Panc1 (cell line): ENCODE measurements around the gene CSTPP1. TPM values are rescaled to one million over a fixed set of nuclear protein-coding genes. Genes with fewer than 3 reads are reported as not detected.

Experiments used
- ATAC-seq: fragments of 200-7000 bp; cut with Tn5 transposase; 2 replicates; pipeline ENCODE4 v1.9.1; 2020; ENCODE audit warnings: mild to moderate bottlenecking, moderate library complexity
- BruUV-seq: library from RNA; stranded (reverse); fragments of 400-500 nt; replicated peaks from 2 replicates; lab custom pipeline; 2021; lab: Mats Ljungman, UMichigan
- CTCF ChIA-PET: fragments of 300-600 bp; sonication (Branson Sonifier 250); formaldehyde crosslinking; loops from one replicate; lab custom pipeline; 2022; ENCODE audit warnings: antibody characterized with exemption; lab: Charles Lee
- POLR2A ChIA-PET: fragments of 300-600 bp; sonication (Branson Sonifier 250); formaldehyde crosslinking; loops from one replicate; lab custom pipeline; 2022; ENCODE audit warnings: antibody characterized with exemption; lab: Charles Lee
- DNase-seq: peaks from one replicate; pipeline ENCODE4 v3.0.0-alpha.2; 2010; ENCODE audit warnings: low read depth, low spot score
- H3K27ac ChIP-seq: 2 replicates; pipeline ENCODE4 v1.5.1; 2011; ENCODE audit warnings: mild to moderate bottlenecking, low read length, inconsistent platforms
- H3K27me3 ChIP-seq: fragments of 200-500 bp; sonication (Bioruptor generic); 2 replicates; pipeline ENCODE4 v1.6.0; 2014; ENCODE audit warnings: low read length, inconsistent platforms; ENCODE audit not compliant: control insufficient read depth, insufficient read depth
- H3K36me3 ChIP-seq: fragments of 200-500 bp; sonication (Bioruptor generic); 2 replicates; pipeline ENCODE4 v1.5.1; 2014; ENCODE audit warnings: inconsistent platforms, mild to moderate bottlenecking, low read length, moderate library complexity; ENCODE audit not compliant: control insufficient read depth, insufficient read depth
- H3K4me1 ChIP-seq: 2 replicates; pipeline ENCODE4 v1.5.1; 2011; ENCODE audit warnings: inconsistent platforms, mild to moderate bottlenecking, low read length, moderate library complexity; ENCODE audit not compliant: control insufficient read depth, insufficient read depth
- H3K4me3 ChIP-seq, 2 experiments: 2 replicates each; pipeline ENCODE4 v1.5.1; 2011 to 2012; ENCODE audit warnings: low read depth in 2 of 2, low read length in 2 of 2, mild to moderate bottlenecking in 2 of 2, inconsistent platforms in 1 of 2, moderate library complexity in 1 of 2
- H3K9me3 ChIP-seq: fragments of 200-500 bp; sonication (Bioruptor generic); 2 replicates; pipeline ENCODE4 v1.5.1; 2014; ENCODE audit warnings: low read depth, mild to moderate bottlenecking, inconsistent platforms, low read length, moderate library complexity; ENCODE audit not compliant: control insufficient read depth, insufficient read depth
- POLR2AphosphoS5 ChIP-seq: IDR thresholded peaks from 2 replicates; pipeline ENCODE4 v1.6.1; 2012; ENCODE audit warnings: mild to moderate bottlenecking, low read depth, low read length, moderate library complexity
- SIN3A ChIP-seq: IDR thresholded peaks from 2 replicates; pipeline ENCODE4 v1.6.1; 2012; ENCODE audit warnings: low read depth, mild to moderate bottlenecking, low read length, moderate library complexity, borderline replicate concordance; ENCODE audit not compliant: insufficient read depth
- TCF7L2 ChIP-seq: IDR thresholded peaks from 2 replicates; pipeline ENCODE4 v1.6.1; 2011; ENCODE audit warnings: mild to moderate bottlenecking, low read depth, low read length, inconsistent platforms
- in situ Hi-C: cut with HindIII; loops from 2 replicates; pipeline ENCODE4 v1.10.0; 2016; ENCODE audit warnings: low sequenced_read_pairs, low pct_unique_long_range_greater_than_20kb
- intact Hi-C: fragments of 100-400 bp; cut with micrococcal nuclease; formaldehyde crosslinking; loops from one replicate; pipeline ENCODE4 v1.10.0; 2022; ENCODE audit not compliant: unreplicated experiment
- total RNA-seq: library from RNA; stranded (reverse); gene quantifications from one replicate; pipeline ENCODE4 v1.2.1, GENCODE V29; 2021; ENCODE audit not compliant: unreplicated experiment
- TF ChIP-seq, protein P1 (sequence below): fragments of 450-650 bp; IDR thresholded peaks from 2 replicates; pipeline ENCODE4 v1.5.1; 2017; ENCODE audit warnings: mild to moderate bottlenecking
- TF ChIP-seq, protein P2 (sequence below), 2 experiments: IDR thresholded peaks; 2 replicates each; pipeline ENCODE4 v1.6.1; 2011 to 2012; ENCODE audit warnings: low read depth in 2 of 2, control low read depth in 1 of 2, low read length in 1 of 2, mild to moderate bottlenecking in 1 of 2, moderate library complexity in 1 of 2; ENCODE audit not compliant: insufficient read depth in 1 of 2

The CSTPP1 gene
- total RNA-seq, 1 experiment from 2014 or later: 29.0 TPM

DNA sequence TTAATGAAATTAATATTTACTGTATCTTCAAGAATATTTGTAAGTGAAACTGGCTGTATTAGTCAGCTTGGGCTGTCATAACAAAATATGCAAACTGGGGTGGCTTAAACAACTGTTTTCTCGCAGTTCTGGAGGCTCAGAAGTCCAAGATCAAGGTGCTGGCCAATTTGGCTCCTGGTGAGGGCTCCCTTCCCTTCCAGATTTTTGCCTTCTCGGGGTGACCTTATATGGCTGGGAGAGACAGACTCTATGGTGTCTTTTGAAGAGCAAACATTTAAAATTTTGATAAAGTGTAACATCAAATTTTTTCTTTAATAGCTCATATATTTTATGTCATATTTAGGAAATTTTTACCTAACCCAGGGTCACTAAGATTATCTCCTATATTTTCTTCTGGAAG, 30.2 kb downstream of the CSTPP1 start:
- no peaks in the 10 kb centered on the region for H3K4me1 ChIP-seq
- H3K36me3 ChIP-seq: no peaks in the 10 kb centered on the region
- CTCF ChIA-PET: no interaction called here
- no peak overlapping the region for H3K27ac ChIP-seq
- ATAC-seq: no peak
- POLR2A ChIA-PET: no interaction called here
- in situ Hi-C loops (no loop called here), intact Hi-C loops (no loop called here)
- no peak overlapping the region for H3K4me3 ChIP-seq
- no peak for DNase-seq
- no peaks in the 10 kb centered on the region for H3K27me3 ChIP-seq
- no TSS peak for BruUV-seq
- no peak for TF ChIP-seq POLR2AphosphoS5
- no peak for TF ChIP-seq SIN3A
- TF ChIP-seq, protein P1, sequence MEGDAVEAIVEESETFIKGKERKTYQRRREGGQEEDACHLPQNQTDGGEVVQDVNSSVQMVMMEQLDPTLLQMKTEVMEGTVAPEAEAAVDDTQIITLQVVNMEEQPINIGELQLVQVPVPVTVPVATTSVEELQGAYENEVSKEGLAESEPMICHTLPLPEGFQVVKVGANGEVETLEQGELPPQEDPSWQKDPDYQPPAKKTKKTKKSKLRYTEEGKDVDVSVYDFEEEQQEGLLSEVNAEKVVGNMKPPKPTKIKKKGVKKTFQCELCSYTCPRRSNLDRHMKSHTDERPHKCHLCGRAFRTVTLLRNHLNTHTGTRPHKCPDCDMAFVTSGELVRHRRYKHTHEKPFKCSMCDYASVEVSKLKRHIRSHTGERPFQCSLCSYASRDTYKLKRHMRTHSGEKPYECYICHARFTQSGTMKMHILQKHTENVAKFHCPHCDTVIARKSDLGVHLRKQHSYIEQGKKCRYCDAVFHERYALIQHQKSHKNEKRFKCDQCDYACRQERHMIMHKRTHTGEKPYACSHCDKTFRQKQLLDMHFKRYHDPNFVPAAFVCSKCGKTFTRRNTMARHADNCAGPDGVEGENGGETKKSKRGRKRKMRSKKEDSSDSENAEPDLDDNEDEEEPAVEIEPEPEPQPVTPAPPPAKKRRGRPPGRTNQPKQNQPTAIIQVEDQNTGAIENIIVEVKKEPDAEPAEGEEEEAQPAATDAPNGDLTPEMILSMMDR: no peak
- TF ChIP-seq TCF7L2: no peak
- TF ChIP-seq, protein P2, sequence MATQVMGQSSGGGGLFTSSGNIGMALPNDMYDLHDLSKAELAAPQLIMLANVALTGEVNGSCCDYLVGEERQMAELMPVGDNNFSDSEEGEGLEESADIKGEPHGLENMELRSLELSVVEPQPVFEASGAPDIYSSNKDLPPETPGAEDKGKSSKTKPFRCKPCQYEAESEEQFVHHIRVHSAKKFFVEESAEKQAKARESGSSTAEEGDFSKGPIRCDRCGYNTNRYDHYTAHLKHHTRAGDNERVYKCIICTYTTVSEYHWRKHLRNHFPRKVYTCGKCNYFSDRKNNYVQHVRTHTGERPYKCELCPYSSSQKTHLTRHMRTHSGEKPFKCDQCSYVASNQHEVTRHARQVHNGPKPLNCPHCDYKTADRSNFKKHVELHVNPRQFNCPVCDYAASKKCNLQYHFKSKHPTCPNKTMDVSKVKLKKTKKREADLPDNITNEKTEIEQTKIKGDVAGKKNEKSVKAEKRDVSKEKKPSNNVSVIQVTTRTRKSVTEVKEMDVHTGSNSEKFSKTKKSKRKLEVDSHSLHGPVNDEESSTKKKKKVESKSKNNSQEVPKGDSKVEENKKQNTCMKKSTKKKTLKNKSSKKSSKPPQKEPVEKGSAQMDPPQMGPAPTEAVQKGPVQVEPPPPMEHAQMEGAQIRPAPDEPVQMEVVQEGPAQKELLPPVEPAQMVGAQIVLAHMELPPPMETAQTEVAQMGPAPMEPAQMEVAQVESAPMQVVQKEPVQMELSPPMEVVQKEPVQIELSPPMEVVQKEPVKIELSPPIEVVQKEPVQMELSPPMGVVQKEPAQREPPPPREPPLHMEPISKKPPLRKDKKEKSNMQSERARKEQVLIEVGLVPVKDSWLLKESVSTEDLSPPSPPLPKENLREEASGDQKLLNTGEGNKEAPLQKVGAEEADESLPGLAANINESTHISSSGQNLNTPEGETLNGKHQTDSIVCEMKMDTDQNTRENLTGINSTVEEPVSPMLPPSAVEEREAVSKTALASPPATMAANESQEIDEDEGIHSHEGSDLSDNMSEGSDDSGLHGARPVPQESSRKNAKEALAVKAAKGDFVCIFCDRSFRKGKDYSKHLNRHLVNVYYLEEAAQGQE (IDR thresholded peaks at IDR 0.05; ENCODE audit: insufficient read depth in 1 of 2, low read depth in 2 of 2, low read length in 1 of 2): no peak
- H3K9me3 ChIP-seq: no peaks in the 10 kb centered on the region

DNA sequence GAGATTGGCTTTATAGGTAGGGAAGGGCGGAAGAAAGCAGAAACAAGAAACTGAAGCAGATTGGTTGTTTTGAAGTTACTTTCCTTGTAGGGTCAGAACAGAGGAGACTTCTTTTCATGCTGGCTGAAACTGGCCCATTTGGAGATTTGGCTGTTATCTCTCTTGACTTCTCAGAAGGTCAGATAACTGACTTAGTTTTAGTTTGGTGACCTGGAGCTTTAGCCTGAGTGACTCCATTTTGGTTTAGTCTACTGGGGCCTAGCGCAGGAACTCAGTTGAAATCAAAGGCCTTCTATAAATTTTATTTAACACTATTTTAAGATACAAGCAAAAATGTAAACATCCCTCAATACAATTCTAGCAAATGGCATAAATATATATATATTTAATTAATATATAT, 31.4 kb downstream of the CSTPP1 start:
- Histone ChIP-seq H3K36me3 (no peaks in the 10 kb centered on the region), H3K9me3 (no peaks in the 10 kb centered on the region), H3K27ac (no peak overlapping the region), H3K4me1 (no peaks in the 10 kb centered on the region), H3K4me3 (no peak overlapping the region), H3K27me3 (no peaks in the 10 kb centered on the region)
- intact Hi-C loops (no loop called here), in situ Hi-C loops (no loop called here)
- ChIA-PET CTCF (no interaction called here), POLR2A (no interaction called here)
- no peak for DNase-seq
- TF ChIP-seq POLR2AphosphoS5: no peak
- no peak for TF ChIP-seq TCF7L2
- no TSS peak for BruUV-seq
- ATAC-seq: no peak

DNA sequence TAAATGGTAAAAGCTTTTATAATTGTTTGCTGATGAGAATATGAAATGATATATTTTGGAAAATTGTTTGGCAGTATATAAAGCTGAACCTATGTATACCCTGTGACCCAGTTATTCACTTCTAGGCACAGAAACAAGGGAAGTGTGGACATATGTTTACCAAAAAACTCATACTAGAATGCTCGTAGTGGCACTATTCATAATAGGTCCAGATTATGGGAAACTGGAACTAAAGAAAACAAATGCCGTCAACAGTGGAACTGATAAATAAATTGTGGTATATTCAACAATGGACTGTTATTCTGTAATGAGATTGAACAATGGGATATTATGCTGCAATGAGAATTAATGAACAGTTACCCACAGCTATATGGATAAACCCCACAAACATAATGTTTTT, 32.8 kb downstream of the CSTPP1 start:
- CTCF ChIA-PET: no interaction called here
- DNase-seq (no peak), ATAC-seq (no peak)
- Histone ChIP-seq H3K9me3 (no peaks in the 10 kb centered on the region), H3K36me3 (no peaks in the 10 kb centered on the region), H3K27me3 (no peaks in the 10 kb centered on the region), H3K27ac (no peak overlapping the region), H3K4me1 (no peaks in the 10 kb centered on the region), H3K4me3 (no peak overlapping the region)
- TF ChIP-seq, protein P2 (IDR thresholded peaks at IDR 0.05; ENCODE audit: insufficient read depth in 1 of 2, low read depth in 2 of 2, low read length in 1 of 2): no peak
- TF ChIP-seq, protein P1: no peak
- no peak for TF ChIP-seq SIN3A
- no peak for TF ChIP-seq TCF7L2
- no peak for TF ChIP-seq POLR2AphosphoS5
- intact Hi-C loops: no loop called here
- POLR2A ChIA-PET: no interaction called here
- BruUV-seq: no TSS peak
- in situ Hi-C loops: no loop called here
